Omental fat pad (tissue), 4 donors: ENCODE results near the gene G6PC3. TPM values are rescaled to one million over a fixed set of nuclear protein-coding genes. Genes with fewer than 3 reads are reported as not detected.

Experiments
- ATAC-seq: fragments of 150-250 bp; one replicate; pipeline ENCODE4 v1.9.1; 2016; ENCODE audit warnings: mild to moderate bottlenecking, moderate library complexity; ENCODE audit not compliant: low FRiP score
- DNase-seq: peaks from one replicate; pipeline ENCODE4 v3.0.0-alpha.2; 2019; ENCODE audit warnings: low spot score
- CTCF ChIP-seq, 3 donors: fragments of 450-650 bp; IDR thresholded peaks; one replicate each; pipeline ENCODE4 v1.5.1; 2016 to 2017; ENCODE audit warnings: antibody characterized with exemption in 3 of 3, mild to moderate bottlenecking in 3 of 3, moderate library complexity in 2 of 3
- total RNA-seq, 4 donors: library from RNA; depleted of rRNA; stranded (reverse); fragments of >200 nt; gene quantifications; one replicate each; pipeline ENCODE4 v1.1.0, GENCODE V29; 2016

The G6PC3 gene
- total RNA-seq, 4 donors from 2014 or later, result 30.1 to 58.3 (median 39.0) TPM

GRCh38 chr17:44077595-44077909 lies 7.0 kb downstream of the G6PC3 start:
- TF ChIP-seq CTCF (IDR thresholded peaks at IDR 0.05), result no peak
- DNase-seq, result no peak
- ATAC-seq, result no peak

- TF ChIP-seq CTCF (IDR thresholded peaks at IDR 0.05), result no peak
- DNase-seq (no peak), ATAC-seq (no peak)
These were observed 7.9 kb downstream of the G6PC3 start for GRCh38 chr17:44078412-44078811.

- TF ChIP-seq CTCF (IDR thresholded peaks at IDR 0.05), result no peak
- no peak for ATAC-seq
These were observed 9.6 kb downstream of the G6PC3 start for GRCh38 chr17:44079877-44080821.

GRCh38 chr17:44081681-44082080 lies 11.1 kb downstream of the G6PC3 start:
- DNase-seq (no peak), ATAC-seq (no peak)
- TF ChIP-seq CTCF (IDR thresholded peaks at IDR 0.05), result no peak

More at GRCh38 chr17:44079877-44080821, 9.6 kb downstream of the G6PC3 start:
- DNase-seq, result no peak

GRCh38 chr17:44082256-44082927 lies 11.9 kb downstream of the G6PC3 start:
- no peak for TF ChIP-seq CTCF (IDR thresholded peaks at IDR 0.05)

GRCh38 chr17:44083250-44083849 lies 12.8 kb downstream of the G6PC3 start:
- DNase-seq (no peak), ATAC-seq (no peak)
- no peak for TF ChIP-seq CTCF (IDR thresholded peaks at IDR 0.05)

More at GRCh38 chr17:44082256-44082927, 11.9 kb downstream of the G6PC3 start:
- DNase-seq, result no peak
- ATAC-seq, result no peak
